HG03045 (cell line): Measurements from ENCODE around the gene AKAP13.

Source experiments
- ATAC-seq: cut with Tn5 transposase; IDR thresholded peaks from one replicate; pipeline ENCODE4 v1.9.1; 2021; ENCODE audit warnings: mild to moderate bottlenecking, moderate library complexity; ENCODE audit not compliant: unreplicated experiment

The AKAP13 gene

GRCh38 chr15:85691350-85692240, 311.2 kb downstream of the AKAP13 start:
- peak; percentile 39 for ATAC-seq

GRCh38 chr15:85692321-85692720, 311.9 kb downstream of the AKAP13 start:
- ATAC-seq, result no peak

DNA sequence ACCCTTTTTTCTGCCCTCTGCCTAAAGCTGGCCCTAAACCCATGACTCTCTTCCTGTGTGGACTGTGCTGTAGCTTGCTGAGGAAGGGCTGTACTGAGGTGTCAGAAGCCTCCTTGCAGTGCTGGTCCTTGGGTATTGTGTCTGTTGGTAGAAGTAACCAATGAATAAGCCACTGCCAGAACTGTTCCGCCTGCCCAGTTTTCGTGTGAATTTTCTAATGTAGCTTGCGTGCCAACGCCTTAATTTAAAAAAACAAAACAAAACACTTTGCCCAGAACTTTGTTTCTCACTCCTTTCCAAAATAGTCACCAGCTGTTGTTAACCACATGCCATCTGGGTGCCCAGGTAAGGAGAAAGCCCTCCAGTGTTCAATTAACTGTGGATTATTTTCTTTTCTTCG, 312.5 kb downstream of the AKAP13 start:
- ATAC-seq, result peak; percentile 40

DNA sequence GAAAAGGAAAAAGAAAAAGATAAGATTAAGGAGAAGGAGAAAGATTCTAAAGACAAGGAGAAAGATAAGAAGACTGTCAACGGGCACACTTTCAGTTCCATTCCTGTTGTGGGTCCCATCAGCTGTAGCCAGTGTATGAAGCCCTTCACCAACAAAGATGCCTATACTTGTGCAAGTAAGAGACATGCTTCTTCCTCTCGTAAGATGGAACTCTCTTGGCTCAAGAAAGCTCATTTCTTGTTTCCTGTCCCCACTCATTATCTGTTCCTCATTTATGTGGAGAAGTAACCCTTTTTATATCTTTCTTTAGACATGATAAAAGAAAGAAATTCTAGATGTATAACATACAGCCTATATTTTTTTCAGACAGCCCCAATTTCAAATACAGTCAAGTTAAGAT, 312.9 kb downstream of the AKAP13 start:
- ATAC-seq, result no peak

- ATAC-seq, result no peak
Measured at GRCh38 chr15:85694091-85694490, 313.7 kb downstream of the AKAP13 start.

- no peak for ATAC-seq
Measured at GRCh38 chr15:85700767-85701166, 320.4 kb downstream of the AKAP13 start.

DNA sequence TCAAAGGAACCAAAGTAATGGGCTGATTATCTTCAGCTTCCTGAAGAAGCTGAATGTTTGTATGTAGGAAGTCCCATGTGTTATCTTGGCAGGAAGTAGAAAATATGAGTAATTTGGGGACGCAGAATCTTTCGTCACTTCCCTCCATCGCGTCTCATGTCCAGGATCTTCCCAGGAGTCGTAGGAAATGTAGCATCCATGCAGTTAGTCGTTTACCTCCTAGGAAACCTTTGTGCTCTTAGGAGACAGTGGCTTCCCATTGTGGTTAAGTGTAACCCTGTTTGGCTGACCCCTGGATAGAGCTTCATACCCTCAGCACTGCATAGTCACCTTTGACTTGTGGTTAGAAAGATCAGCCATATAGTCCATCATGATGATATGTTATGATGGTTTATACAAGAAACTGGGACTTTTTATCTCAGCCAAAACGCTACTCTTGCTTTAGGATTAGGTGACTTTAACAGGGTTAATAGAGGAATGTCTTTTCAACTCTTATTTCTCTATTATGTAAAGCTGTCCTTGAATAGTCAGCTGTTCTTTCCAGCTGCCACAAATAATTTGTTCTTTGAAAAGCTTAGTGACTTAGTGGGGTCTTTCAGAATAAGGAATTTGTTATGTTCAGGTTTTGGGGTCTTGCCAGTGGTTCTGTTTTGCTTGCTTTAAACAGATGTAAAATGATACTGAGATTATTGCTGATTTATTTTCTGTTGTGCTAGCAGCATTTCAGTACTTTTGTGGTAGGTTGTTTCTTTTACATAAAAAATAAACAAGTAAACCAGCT, 322.1 kb downstream of the AKAP13 start:
- no peak for ATAC-seq

GRCh38 chr15:85704066-85704465, 323.7 kb downstream of the AKAP13 start:
- no peak for ATAC-seq

DNA sequence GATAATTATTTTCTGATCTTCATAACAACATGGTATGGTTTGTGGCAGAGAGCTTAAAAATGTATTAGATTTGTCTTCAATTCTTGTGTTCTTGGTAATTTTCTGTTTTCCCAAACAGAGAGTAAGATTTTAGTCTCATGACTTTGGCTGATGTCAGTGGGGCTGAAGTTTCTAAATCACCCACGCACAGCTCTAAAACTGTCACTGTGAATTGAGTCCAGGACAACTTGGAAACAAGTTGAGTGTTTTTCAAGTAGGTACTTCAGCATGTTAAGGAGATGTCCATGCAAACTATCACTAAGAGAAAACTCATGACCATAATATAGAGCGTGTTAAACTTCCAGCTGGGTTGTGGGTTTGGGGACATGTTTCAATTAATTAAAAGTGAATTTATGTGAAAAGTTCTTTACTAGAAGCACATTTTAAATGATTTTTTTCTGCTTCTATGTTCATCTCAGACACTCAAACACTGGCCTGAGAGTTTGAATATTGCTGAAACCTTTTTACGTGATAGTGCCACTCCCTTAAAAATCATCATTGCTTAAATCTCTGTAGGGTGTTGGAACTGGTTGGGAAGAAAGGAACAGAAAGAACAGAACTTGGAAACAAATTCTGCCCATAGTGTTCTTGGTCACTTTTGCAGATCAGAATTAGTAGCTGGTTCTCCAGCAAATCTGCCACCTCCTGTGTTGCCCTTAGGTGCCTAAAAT, 324.5 kb downstream of the AKAP13 start:
- ATAC-seq, result no peak

- ATAC-seq, result no peak
Measured at GRCh38 chr15:85706779-85707518, 326.5 kb downstream of the AKAP13 start.

- ATAC-seq, result no peak
Measured at GRCh38 chr15:85707519-85708338, 327.3 kb downstream of the AKAP13 start.

GRCh38 chr15:85708402-85708941, 328.1 kb downstream of the AKAP13 start:
- ATAC-seq, result no peak

DNA sequence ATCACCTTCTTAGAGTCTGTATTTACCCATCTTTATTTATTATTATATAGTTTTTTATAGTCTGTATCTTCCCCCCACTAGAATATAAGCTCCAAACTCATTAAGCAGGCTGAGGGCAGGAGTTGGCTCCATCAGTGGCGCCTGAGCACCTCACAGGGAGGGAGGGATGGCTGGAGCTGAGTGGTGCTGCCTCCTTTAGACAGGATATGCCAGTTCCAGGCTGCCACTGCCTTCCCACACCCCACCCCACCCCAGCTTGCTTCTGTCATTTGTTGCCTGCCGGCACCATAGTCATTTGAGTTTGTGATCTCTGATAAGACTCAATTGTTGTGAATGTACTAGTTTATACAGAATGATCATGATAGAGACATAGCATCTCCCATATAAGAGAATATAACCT, 328.8 kb downstream of the AKAP13 start:
- no peak for ATAC-seq

GRCh38 chr15:85710340-85710842, 330.0 kb downstream of the AKAP13 start:
- ATAC-seq, result peak; percentile 64

DNA sequence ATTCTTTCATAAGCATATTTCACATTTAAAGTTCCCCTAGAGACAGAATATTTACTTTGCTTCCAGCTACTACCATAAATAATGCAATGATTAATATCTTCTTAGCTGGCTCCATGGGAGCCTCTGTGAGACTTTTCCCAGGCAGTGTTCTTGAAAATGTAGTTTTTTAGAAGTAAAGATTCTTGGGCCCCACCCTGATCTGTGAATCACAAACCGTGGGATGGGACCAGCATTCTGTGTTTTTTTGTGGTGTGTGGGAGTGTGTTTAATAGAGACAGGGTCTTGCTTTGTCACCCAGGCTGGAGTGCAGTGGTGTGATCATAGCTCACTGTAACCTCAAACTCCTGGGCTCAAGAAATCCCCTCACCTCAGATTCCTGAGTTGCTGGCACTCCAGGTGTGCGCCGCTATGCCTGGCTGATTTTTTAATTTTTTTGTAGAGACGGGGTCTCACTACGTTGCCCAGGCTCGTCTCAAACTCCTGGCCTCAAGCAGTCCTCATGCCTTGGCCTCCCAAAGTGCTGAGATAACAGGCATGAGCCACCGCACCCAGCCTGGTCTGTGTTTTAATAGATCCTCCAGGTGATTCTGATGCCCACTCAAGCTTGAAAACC, 331.3 kb downstream of the AKAP13 start:
- ATAC-seq, result no peak

DNA sequence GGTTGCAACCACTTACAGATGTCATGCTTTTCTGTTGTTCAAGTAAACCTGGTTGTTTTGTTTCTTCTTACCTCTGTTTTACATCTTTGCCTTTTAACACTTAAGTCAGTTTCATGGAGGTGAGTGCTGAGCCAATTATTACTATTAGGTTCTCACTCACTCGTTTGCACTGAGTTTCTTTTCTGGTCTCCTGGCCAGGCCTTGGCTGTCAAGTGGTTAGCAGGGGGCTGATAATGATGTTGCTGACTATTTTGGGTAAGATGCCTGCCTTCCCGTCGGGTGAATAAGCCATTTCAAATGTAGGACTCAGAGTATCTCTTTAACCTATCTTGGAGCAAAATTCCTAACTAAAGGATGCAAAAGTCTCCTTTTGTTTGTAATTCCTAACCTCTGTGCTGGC, 335.9 kb downstream of the AKAP13 start:
- no peak for ATAC-seq

DNA sequence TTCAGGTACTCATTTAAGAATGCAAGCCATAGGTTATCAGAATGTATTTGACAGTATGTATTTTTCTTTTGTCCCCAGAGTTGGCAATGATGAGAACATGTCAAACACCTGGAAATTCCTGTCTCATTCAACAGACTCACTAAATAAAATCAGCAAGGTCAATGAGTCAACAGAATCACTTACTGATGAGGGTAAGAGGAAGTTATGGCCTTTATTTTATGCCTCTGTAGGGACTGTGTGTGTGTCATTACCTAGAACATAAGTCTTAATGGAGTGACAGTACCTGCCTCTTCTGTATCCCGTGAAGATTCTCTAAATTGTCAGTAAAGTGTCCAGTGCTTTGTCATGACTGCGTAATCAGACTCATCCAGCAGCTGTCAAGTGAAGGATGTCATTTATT, 336.8 kb downstream of the AKAP13 start:
- no peak for ATAC-seq

- no peak for ATAC-seq
Measured at GRCh38 chr15:85718271-85718971, 338.0 kb downstream of the AKAP13 start.
